DMS79 treated with DMSO at 0.1 percent for 48 hours (cell line): ENCODE measurements around the gene ISX.

Source experiments
- DNase-seq: peaks from one replicate; lab custom pipeline; 2025; lab: John Stamatoyannopoulos, UW

ISX gene

GRCh38 chr22:35113341-35113740 lies 47.4 kb downstream of the ISX start:
- no peak for DNase-seq

GRCh38 chr22:35114131-35114980 lies 48.4 kb downstream of the ISX start:
- DNase-seq: no peak

GRCh38 chr22:35115515-35115914 lies 49.6 kb downstream of the ISX start:
- DNase-seq: no peak

GRCh38 chr22:35116269-35116668 lies 50.3 kb downstream of the ISX start:
- DNase-seq: no peak

GRCh38 chr22:35116817-35117216 lies 50.9 kb downstream of the ISX start:
- DNase-seq: no peak

- DNase-seq: no peak
Observed at GRCh38 chr22:35119494-35119893, 53.5 kb downstream of the ISX start.

GRCh38 chr22:35124691-35125219 lies 58.8 kb downstream of the ISX start:
- no peak for DNase-seq

GRCh38 chr22:35126993-35127392 lies 61.0 kb downstream of the ISX start:
- no peak for DNase-seq

GRCh38 chr22:35128637-35129036 lies 62.7 kb downstream of the ISX start:
- no peak for DNase-seq

GRCh38 chr22:35131525-35132000 lies 65.6 kb downstream of the ISX start:
- DNase-seq: no peak

- no peak for DNase-seq
Observed at GRCh38 chr22:35132568-35132967, 66.6 kb downstream of the ISX start.

- no peak for DNase-seq
Observed at GRCh38 chr22:35133702-35134380, 67.9 kb downstream of the ISX start.

GRCh38 chr22:35134637-35135036 lies 68.7 kb downstream of the ISX start:
- DNase-seq: no peak

- no peak for DNase-seq
Observed at GRCh38 chr22:35135165-35135564, 69.2 kb downstream of the ISX start.
